K562 (cell line): Measurements from ENCODE around the gene RNLS.

Experiments
- CEBPB ChIP-seq: fragments of 450-650 bp; IDR thresholded peaks from 2 replicates; pipeline ENCODE4 v1.6.1; 2016; ENCODE audit warnings: missing genetic modification characterization, missing compliant biosample characterization
- KDM4B ChIP-seq, 2 experiments: fragments of 450-650 bp in 1 of 2; sonication (generic) in 1 of 2; IDR thresholded peaks; 2 replicates each; pipeline ENCODE4 v1.6.1; 2016 to 2017; ENCODE audit warnings: borderline replicate concordance in 2 of 2, antibody characterized with exemption in 1 of 2, low read depth in 1 of 2, mild to moderate bottlenecking in 1 of 2
- MAFK ChIP-seq: IDR thresholded peaks from 2 replicates; pipeline ENCODE4 v1.6.1; 2011; ENCODE audit warnings: low read length, improper control_type of control experiment
- MYBL2 ChIP-seq, 2 experiments: fragments of 450-650 bp in 1 of 2; sonication (generic) in 1 of 2; formaldehyde crosslinking in 1 of 2; IDR thresholded peaks; 2 replicates each; pipeline versions ENCODE4 v1.6.1 to v1.8.1; 2017 to 2022; ENCODE audit warnings: borderline replicate concordance in 1 of 2, inconsistent platforms in 1 of 2, low read depth in 1 of 2, mild to moderate bottlenecking in 1 of 2, missing genetic modification reagents in 1 of 2, moderate library complexity in 1 of 2
- POLR2A ChIP-seq: fragments of 450-650 bp; conservative IDR thresholded peaks from 2 replicates; pipeline ENCODE4 v1.6.1; 2016
- RAD21 ChIP-seq, 2 experiments: fragments of 250-450 bp in 1 of 2; fragments of 450-650 bp in 1 of 2; sonication (Bioruptor Pico) in 1 of 2; formaldehyde crosslinking in 1 of 2; IDR thresholded peaks in 1 of 2; conservative IDR thresholded peaks in 1 of 2; 2 replicates each; pipeline versions ENCODE4 v1.4.0 to v1.8.0; 2020 to 2022; ENCODE audit warnings: mild to moderate bottlenecking in 2 of 2, moderate library complexity in 1 of 2
- TAF1 ChIP-seq: IDR thresholded peaks from 2 replicates; pipeline ENCODE4 v1.6.1; 2011; ENCODE audit warnings: mild to moderate bottlenecking, low read length, moderate library complexity; ENCODE audit not compliant: insufficient read depth, control insufficient read depth, severe bottlenecking; ENCODE audit errors: extremely low read depth
- ZNF384 ChIP-seq: IDR thresholded peaks from 2 replicates; pipeline ENCODE4 v1.6.1; 2012; ENCODE audit warnings: low read depth, low read length, improper control_type of control experiment
- ZNF77 ChIP-seq: fragments of 250-450 bp; sonication (Bioruptor Pico); IDR thresholded peaks from 2 replicates; pipeline ENCODE4 v1.5.0; 2020
- TF ChIP-seq, protein P1 (sequence below): sonication (generic); formaldehyde crosslinking; IDR thresholded peaks from 2 replicates; pipeline ENCODE4 v1.8.0; 2023; ENCODE audit warnings: missing genetic modification reagents, mild to moderate bottlenecking, borderline replicate concordance
- TF ChIP-seq, protein P2 (sequence below), 2 experiments: IDR thresholded peaks; 2 replicates each; pipeline ENCODE4 v1.6.1; 2011; ENCODE audit warnings: borderline replicate concordance in 1 of 2, control low read depth in 1 of 2, low read depth in 1 of 2, low read length in 1 of 2, mild to moderate bottlenecking in 1 of 2, mixed read lengths in 1 of 2, moderate library complexity in 1 of 2; ENCODE audit not compliant: insufficient read depth in 1 of 2, insufficient read length in 1 of 2, poor library complexity in 1 of 2, severe bottlenecking in 1 of 2; ENCODE audit errors: extremely low read depth in 1 of 2

DNA sequence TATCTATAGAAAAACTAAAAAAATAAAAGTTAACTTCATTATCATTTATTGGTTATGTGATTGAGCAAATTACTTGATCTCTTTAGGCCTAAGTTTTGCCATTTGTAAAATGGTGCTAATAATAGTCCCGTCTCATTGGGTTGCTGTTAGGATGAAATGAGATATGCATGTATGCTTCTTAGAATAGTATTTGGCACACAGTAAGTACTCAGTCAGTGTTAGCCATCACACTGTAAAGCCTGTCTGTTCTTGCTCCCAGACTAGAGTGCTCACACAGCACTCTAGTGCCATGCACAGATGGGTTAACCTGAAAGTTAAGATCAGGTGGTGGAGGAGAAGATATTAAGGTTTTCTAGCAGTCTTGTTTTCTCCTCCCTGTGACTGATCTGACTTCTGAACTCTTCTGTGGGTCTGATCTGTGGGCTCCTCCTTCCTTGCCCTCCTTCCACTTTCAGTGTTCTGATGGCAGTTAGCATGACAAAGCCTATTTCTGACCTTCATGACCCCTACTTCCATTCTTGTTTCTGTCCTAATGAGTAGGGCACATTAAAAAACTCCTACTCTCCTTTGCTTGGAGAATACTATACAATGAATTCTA, 167.5 kb downstream of the RNLS start:
- TF ChIP-seq CEBPB (tag) = no peak
- TF ChIP-seq KDM4B (IDR thresholded peaks at IDR 0.05; ENCODE audit: borderline replicate concordance in 2 of 2, low read depth in 1 of 2) = no peak
- no peak for TF ChIP-seq RAD21 (CRISPR knock-in tag; conservative IDR thresholded peaks at IDR 0.05 in 1 of 2, IDR thresholded peaks at IDR 0.05 in 1 of 2)
- TF ChIP-seq TAF1 = no peak
- TF ChIP-seq MYBL2 (IDR thresholded peaks at IDR 0.05; ENCODE audit: low read depth) = no peak
- no peak for TF ChIP-seq MYBL2 (CRISPR knock-in tag; IDR thresholded peaks at IDR 0.05; ENCODE audit: borderline replicate concordance)
- TF ChIP-seq ZNF77 (CRISPR knock-in tag) = no peak
- TF ChIP-seq ZNF384 = no peak
- TF ChIP-seq POLR2A = no peak
- TF ChIP-seq, protein P1, sequence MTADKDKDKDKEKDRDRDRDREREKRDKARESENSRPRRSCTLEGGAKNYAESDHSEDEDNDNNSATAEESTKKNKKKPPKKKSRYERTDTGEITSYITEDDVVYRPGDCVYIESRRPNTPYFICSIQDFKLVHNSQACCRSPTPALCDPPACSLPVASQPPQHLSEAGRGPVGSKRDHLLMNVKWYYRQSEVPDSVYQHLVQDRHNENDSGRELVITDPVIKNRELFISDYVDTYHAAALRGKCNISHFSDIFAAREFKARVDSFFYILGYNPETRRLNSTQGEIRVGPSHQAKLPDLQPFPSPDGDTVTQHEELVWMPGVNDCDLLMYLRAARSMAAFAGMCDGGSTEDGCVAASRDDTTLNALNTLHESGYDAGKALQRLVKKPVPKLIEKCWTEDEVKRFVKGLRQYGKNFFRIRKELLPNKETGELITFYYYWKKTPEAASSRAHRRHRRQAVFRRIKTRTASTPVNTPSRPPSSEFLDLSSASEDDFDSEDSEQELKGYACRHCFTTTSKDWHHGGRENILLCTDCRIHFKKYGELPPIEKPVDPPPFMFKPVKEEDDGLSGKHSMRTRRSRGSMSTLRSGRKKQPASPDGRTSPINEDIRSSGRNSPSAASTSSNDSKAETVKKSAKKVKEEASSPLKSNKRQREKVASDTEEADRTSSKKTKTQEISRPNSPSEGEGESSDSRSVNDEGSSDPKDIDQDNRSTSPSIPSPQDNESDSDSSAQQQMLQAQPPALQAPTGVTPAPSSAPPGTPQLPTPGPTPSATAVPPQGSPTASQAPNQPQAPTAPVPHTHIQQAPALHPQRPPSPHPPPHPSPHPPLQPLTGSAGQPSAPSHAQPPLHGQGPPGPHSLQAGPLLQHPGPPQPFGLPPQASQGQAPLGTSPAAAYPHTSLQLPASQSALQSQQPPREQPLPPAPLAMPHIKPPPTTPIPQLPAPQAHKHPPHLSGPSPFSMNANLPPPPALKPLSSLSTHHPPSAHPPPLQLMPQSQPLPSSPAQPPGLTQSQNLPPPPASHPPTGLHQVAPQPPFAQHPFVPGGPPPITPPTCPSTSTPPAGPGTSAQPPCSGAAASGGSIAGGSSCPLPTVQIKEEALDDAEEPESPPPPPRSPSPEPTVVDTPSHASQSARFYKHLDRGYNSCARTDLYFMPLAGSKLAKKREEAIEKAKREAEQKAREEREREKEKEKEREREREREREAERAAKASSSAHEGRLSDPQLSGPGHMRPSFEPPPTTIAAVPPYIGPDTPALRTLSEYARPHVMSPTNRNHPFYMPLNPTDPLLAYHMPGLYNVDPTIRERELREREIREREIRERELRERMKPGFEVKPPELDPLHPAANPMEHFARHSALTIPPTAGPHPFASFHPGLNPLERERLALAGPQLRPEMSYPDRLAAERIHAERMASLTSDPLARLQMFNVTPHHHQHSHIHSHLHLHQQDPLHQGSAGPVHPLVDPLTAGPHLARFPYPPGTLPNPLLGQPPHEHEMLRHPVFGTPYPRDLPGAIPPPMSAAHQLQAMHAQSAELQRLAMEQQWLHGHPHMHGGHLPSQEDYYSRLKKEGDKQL (CRISPR knock-in tag) = no peak
- TF ChIP-seq MAFK = no peak
- TF ChIP-seq, protein P2, sequence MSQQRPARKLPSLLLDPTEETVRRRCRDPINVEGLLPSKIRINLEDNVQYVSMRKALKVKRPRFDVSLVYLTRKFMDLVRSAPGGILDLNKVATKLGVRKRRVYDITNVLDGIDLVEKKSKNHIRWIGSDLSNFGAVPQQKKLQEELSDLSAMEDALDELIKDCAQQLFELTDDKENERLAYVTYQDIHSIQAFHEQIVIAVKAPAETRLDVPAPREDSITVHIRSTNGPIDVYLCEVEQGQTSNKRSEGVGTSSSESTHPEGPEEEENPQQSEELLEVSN (IDR thresholded peaks at IDR 0.05; ENCODE audit: borderline replicate concordance in 1 of 2, extremely low read depth in 1 of 2, insufficient read depth in 1 of 2, insufficient read length in 1 of 2, low read depth in 1 of 2, low read length in 1 of 2, poor library complexity in 1 of 2, severe bottlenecking in 1 of 2) = no peak
